Mononuclear cell (primary cell): ENCODE measurements around the gene PCCA. TPM values are rescaled to one million over a fixed set of nuclear protein-coding genes. Genes with fewer than 3 reads are reported as not detected.

ENCODE experiments used
- H3K27me3 ChIP-seq: 2 replicates; pipeline ENCODE4 v1.6.0; 2011; ENCODE audit warnings: low read length, control low read depth; ENCODE audit not compliant: insufficient read depth
- H3K4me1 ChIP-seq: 2 replicates; pipeline ENCODE4 v1.5.1; 2011; ENCODE audit warnings: mild to moderate bottlenecking, low read length, control low read depth; ENCODE audit not compliant: insufficient read depth
- H3K4me3 ChIP-seq: 2 replicates; pipeline ENCODE4 v1.5.1; 2011; ENCODE audit warnings: mild to moderate bottlenecking, low read length, moderate library complexity
- H3K9me3 ChIP-seq: 2 replicates; pipeline ENCODE4 v1.5.1; 2011; ENCODE audit warnings: low read depth, mild to moderate bottlenecking, control low read depth, low read length
- total RNA-seq: library from RNA; depleted of rRNA; stranded (reverse); fragments of >200 nt; gene quantifications from one replicate; pipeline ENCODE4 v1.2.3, GENCODE V29; 2012

Gene PCCA
- total RNA-seq, 1 donor: 7.9 TPM

DNA sequence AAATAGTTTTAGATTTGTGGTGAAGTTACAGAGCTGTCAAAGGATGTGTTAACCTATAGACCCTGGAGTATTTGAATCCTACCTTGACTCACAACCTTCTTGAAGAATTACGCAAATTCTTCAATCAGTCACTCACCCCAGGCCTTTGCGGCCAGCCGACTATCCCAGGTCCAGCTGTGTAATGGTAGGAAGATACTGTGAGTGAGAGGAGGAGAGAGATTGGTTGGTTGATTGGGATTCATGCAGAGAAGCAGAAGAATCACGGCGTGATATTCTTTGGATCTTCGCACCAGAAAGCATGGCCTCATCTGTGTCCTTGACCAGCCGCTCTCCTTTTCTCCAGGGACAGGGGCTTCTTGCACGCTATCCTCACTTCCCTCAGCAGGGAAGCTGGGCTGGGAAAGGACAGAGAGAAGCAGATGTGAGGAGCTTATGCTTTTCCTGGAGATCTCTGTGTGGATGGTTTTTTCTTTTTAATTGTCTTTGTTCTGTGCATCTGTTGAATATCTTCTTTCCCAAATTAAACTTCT, 250.6 kb downstream of the PCCA start:
- Histone ChIP-seq H3K9me3 (no peaks in the 10 kb centered on the region), H3K4me3 (no peak overlapping the region), H3K4me1 (peaks cover 5% of the 10 kb centered on the region), H3K27me3 (no peaks in the 10 kb centered on the region)

DNA sequence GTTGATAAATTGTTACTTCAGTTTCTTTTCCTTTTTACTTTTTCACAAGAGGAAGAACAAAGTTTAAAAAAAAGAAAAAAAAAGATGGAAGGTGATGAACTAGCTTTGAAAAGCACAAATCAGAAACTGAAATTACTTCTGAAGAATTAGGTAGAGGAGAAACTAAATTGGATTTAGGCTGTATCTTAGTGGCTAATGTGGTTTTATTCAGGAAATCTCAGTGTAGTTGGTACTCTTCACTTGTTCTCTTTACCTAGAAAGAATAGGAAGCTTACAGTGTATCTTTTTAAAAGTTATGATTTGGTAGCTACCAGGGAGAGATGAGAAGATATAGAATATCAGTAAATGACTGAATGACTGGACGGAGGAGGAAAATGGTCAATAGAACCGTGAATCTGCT, 252.0 kb downstream of the PCCA start:
- H3K9me3 ChIP-seq: no peaks in the 10 kb centered on the region
- peaks cover 5% of the 10 kb centered on the region for H3K4me1 ChIP-seq
- no peak overlapping the region for H3K4me3 ChIP-seq
- H3K27me3 ChIP-seq: no peaks in the 10 kb centered on the region

DNA sequence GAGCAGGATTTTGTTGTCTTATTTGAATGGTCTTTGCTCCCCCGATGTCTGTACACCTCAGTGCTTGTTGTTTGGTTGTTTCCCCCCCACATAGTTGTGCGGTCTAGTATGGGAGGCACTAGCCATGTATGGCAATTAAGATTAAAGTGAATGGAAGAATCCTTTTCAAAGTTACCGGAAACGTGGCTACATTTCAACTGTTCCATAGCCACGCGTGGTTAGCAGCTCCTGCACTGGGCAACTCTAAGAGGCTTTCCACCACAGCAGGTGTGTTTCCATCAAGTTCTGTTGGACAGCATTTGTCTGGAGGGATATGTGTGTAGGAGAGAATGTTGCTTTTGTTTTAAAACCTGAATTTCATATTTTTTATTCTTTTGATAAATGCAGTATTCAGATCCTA, 252.4 kb downstream of the PCCA start:
- Histone ChIP-seq H3K4me1 (peaks cover 5% of the 10 kb centered on the region), H3K9me3 (no peaks in the 10 kb centered on the region), H3K27me3 (no peaks in the 10 kb centered on the region), H3K4me3 (no peak overlapping the region)

DNA sequence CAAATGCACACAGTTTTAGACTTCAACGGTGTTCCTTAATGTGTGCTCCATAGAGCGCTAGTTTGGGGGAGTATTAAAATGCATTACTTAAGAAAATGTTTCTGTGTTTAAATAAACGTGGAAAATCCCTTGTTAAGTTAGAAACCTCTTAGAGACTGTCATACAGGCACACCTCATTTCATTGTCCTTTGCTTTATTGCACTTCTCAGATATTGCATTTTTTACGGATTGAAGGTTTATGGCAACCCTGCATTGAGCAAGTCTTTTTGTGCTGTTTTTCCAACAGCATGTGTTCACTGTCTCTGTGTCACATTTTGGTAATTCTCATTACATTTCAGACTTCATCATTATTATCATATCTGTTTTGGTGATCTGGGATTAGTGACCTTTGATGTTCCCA, 255.7 kb downstream of the PCCA start:
- Histone ChIP-seq H3K27me3 (no peaks in the 10 kb centered on the region), H3K9me3 (no peaks in the 10 kb centered on the region), H3K4me3 (no peak overlapping the region), H3K4me1 (peaks cover 5% of the 10 kb centered on the region)

DNA sequence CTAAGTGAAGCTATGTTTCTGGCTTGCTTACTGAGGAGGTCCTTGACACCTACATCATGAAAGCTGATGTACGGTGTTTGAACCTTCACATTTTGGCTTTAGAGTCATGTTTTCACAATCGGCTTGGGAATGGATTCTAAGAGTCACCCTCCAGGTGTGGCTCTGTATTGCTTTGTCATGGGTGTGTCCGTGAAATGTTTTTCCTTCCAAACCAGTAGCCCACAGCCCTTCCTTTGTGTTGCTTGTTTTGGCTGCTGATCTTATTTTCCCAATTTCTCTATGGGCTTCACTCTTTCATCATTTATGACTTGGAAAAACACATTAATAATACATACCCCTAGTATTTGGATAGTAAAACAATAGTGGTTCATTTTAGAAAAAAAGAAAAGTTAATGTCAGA, 259.1 kb downstream of the PCCA start:
- no peaks in the 10 kb centered on the region for H3K27me3 ChIP-seq
- no peaks in the 10 kb centered on the region for H3K9me3 ChIP-seq

DNA sequence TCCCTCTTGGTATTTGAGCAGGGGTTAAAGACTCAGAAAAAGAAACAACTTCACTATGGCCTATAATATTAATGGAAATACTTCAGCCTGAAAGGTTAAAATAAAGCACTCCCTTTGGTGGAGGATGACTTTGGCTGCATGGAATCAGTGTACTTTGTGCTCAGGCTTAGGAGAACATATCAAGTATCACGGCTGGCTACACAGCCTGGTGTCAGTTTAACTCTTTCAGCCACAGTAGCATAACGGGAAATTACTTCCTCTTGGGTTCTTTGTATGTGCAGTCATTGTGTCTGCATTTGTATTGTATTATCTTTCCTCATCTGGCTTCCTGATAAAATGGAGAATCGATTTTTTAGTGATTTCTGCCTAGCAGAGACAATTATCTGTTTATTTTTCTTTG, 260.7 kb downstream of the PCCA start:
- no peaks in the 10 kb centered on the region for H3K4me1 ChIP-seq
- H3K9me3 ChIP-seq: no peaks in the 10 kb centered on the region
- no peak overlapping the region for H3K4me3 ChIP-seq
- no peaks in the 10 kb centered on the region for H3K27me3 ChIP-seq

More for the DNA sequence above, 259.1 kb downstream of the PCCA start:
- Histone ChIP-seq H3K4me3 (no peak overlapping the region), H3K4me1 (no peaks in the 10 kb centered on the region)

DNA sequence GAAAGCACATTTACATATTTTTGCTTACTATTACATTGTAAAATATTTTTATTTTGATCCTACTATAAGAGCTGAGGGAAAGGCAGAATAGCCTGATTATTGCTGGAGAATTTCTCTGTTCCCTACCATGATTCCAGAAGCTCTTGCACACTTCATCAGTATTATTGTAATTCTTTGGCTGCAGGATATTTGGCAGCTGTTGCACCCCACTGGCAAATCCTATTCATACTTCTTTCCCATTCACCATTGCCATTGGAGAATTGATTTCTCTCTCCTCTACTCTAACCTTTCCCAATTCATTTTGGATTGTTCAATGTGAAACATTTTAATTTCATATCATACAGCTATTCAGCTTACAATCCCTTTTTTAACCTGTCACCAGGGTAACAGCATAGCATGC, 261.7 kb downstream of the PCCA start:
- H3K27me3 ChIP-seq: no peaks in the 10 kb centered on the region
- no peaks in the 10 kb centered on the region for H3K4me1 ChIP-seq
- H3K9me3 ChIP-seq: no peaks in the 10 kb centered on the region
- H3K4me3 ChIP-seq: no peak overlapping the region

DNA sequence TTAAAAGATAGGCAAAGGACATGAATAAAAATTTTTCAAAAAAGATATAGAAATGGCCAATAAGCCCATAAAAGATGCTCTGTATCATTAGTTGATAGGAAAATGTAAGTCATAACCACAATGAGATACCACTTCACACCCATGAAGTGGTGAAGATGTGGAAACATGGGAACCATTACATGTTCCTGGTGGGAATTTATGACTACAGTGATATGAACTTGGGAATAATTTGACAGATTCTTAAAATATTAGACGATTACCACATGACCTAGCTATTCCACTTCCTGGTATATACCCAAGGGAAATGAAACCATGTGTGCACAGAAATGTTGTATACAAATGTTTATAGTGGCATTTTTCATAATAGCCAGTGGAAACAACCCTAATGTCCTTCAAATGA, 267.5 kb downstream of the PCCA start:
- Histone ChIP-seq H3K4me3 (no peak overlapping the region), H3K4me1 (no peaks in the 10 kb centered on the region), H3K9me3 (no peaks in the 10 kb centered on the region), H3K27me3 (no peaks in the 10 kb centered on the region)

DNA sequence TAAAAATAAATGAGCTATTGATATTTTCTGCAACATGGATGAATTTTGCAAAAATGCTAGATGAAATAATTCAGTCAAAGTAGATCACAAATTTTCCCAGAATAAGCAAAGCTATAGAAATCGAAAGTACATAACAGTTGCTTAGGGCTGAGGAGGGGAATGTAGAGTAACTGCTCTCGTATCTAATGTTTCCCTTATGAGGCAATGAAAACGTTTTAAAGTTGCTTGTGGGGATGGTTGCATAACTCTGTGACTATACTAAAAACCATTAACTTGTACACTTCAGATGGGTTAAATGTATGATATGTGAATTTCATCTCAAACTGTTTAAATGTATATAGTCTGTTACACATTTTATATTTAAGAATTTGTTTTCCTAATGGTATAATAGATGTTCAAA, 268.0 kb downstream of the PCCA start:
- no peaks in the 10 kb centered on the region for H3K4me1 ChIP-seq
- no peaks in the 10 kb centered on the region for H3K27me3 ChIP-seq
- H3K4me3 ChIP-seq: no peak overlapping the region
- no peaks in the 10 kb centered on the region for H3K9me3 ChIP-seq

DNA sequence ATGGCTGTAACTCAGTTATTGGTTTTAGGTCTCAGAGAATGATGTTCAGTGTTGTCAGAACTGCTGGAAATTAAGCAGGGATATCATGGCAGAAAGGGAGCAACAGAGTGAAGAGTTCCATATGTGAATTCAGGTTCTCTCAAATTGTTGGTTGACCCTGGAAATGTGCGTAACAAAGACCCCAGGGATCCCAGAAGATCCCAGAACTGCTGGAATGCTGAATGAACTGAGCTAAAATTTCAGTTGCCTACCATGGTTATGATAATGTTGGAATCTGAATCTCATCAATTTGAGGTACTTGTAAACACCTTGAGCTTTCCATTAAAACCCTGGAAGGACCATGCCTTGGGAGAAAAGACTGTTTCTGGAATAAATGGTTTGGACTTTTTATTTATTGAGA, 268.9 kb downstream of the PCCA start:
- Histone ChIP-seq H3K4me1 (no peaks in the 10 kb centered on the region), H3K27me3 (no peaks in the 10 kb centered on the region), H3K9me3 (no peaks in the 10 kb centered on the region), H3K4me3 (no peak overlapping the region)

DNA sequence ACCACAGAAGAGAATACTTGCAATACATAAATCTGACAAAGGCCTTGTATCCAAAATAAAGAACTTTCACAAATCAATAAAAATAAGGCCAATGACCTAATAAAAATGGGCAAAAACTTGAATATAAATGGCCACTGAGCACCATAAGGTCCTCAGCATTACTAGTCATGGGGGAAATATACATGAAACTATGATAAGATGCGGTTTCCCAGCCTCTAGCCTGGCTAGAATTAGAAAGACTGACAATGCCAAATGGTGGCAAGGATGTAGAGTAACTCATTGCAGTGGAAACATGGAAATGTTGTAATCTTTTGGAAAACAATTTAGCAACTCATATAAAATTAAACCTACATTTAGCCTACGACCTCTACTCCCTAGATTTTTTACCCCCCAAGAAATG, 272.6 kb downstream of the PCCA start:
- no peaks in the 10 kb centered on the region for H3K9me3 ChIP-seq
- no peak overlapping the region for H3K4me3 ChIP-seq
- H3K4me1 ChIP-seq: no peaks in the 10 kb centered on the region
- no peaks in the 10 kb centered on the region for H3K27me3 ChIP-seq

DNA sequence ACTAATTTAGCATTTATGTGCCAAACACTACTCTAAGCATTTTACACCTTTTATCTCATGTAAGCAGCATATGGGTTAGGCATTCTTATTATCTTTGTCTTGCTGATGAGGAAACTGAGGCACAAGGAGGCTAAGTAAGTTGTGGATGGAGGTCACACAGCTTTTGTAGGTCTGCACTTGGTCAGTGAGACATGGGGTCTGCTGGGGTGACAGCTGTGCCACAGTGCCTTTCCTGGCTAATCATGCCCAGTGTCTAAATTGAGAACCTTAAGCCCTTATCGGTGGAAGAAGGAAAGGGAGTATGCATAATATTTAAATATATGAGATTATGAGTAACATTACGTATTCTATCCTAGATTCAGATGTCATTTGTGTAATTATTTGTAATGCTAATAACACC, 273.5 kb downstream of the PCCA start:
- no peaks in the 10 kb centered on the region for H3K27me3 ChIP-seq

DNA sequence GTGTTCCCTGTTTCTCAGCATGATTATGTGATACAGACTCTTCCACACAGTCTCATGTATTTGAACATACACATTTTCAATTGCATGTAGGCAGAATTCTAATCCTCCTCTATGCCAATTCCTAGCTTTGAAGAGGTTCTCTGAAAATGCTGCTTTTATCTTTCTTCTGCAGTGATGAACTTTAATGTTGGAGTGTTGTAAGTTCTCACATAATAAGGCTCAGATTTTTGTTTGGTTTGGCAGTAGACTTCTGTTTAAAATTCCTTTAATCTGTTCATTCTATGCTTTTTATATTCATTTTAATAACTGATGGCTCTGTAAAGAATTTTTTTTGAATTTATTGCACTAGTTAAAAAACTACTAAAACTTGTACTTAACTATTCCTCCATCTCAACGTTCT, 273.9 kb downstream of the PCCA start:
- no peaks in the 10 kb centered on the region for H3K9me3 ChIP-seq
- H3K4me1 ChIP-seq: no peaks in the 10 kb centered on the region

More for the DNA sequence above, 273.5 kb downstream of the PCCA start:
- no peaks in the 10 kb centered on the region for H3K4me1 ChIP-seq
- H3K4me3 ChIP-seq: no peak overlapping the region
- no peaks in the 10 kb centered on the region for H3K9me3 ChIP-seq

DNA sequence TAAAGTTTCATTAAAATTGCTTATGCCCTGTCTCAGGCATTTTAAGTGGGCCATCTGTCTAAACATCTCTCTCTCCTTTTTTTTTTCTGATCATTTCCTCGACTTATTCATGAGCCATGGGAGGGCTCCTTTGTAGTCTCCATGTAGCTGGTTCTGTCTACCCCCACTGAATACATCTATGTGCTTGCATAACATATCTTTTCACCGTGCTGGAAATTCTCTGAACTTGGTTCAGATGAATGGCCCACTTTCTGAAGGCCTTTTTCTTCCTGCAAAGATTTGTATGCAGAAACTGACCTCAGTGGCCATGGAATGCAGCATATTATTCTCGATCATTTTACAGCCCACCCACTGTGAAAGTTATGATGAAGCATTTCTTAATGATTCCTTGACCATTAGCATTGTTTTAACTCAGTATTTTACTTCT, 274.4 kb downstream of the PCCA start:
- Histone ChIP-seq H3K27me3 (no peaks in the 10 kb centered on the region), H3K4me3 (no peak overlapping the region), H3K9me3 (no peaks in the 10 kb centered on the region), H3K4me1 (no peaks in the 10 kb centered on the region)

More for the DNA sequence above, 273.9 kb downstream of the PCCA start:
- Histone ChIP-seq H3K27me3 (no peaks in the 10 kb centered on the region), H3K4me3 (no peak overlapping the region)

DNA sequence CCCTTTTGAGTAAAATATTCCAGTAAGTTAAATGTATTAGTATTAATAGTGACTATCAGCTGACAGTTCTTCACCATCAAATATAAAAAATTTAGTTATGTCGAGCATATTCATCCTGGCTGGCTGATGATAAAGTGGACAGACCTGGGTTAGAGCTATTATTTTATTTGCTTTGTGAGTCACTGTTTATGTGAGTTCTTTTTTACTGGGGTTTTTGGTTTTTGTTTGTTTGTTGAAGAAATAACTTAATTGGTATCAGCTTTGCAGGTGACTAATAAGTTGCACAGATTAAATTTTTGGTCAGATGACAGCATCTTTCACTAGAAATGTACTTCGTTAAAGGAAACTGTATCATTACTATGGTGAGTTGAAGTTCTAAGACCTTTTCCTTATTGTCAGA, 275.0 kb downstream of the PCCA start:
- H3K9me3 ChIP-seq: no peaks in the 10 kb centered on the region

DNA sequence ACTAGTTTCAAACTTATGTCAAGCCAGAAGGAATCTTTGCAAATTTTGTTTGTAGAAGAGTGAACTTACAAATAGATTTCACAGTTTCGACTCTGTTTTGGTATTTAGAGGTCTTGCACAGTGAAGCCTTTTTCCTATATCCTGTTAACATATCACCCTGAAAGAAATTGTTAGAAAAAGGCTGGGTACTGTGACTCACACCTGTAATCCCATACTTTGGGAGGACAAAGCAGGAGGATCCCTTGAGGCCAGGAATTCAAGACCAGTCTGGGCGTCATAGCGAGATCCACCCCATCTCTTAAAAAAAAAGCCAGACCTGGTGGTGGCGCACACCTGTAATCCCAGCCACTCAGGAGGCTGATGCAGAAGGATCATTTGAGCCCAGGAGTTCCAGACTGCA, 275.7 kb downstream of the PCCA start:
- no peaks in the 10 kb centered on the region for H3K4me1 ChIP-seq
- H3K27me3 ChIP-seq: no peaks in the 10 kb centered on the region
- no peaks in the 10 kb centered on the region for H3K9me3 ChIP-seq
- H3K4me3 ChIP-seq: no peak overlapping the region

More for the DNA sequence above, 275.0 kb downstream of the PCCA start:
- H3K27me3 ChIP-seq: no peaks in the 10 kb centered on the region
- H3K4me3 ChIP-seq: no peak overlapping the region
- no peaks in the 10 kb centered on the region for H3K4me1 ChIP-seq
